Measurements from ENCODE around the gene RNF128.

RNF128 gene, protein sequence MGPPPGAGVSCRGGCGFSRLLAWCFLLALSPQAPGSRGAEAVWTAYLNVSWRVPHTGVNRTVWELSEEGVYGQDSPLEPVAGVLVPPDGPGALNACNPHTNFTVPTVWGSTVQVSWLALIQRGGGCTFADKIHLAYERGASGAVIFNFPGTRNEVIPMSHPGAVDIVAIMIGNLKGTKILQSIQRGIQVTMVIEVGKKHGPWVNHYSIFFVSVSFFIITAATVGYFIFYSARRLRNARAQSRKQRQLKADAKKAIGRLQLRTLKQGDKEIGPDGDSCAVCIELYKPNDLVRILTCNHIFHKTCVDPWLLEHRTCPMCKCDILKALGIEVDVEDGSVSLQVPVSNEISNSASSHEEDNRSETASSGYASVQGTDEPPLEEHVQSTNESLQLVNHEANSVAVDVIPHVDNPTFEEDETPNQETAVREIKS

DNA sequence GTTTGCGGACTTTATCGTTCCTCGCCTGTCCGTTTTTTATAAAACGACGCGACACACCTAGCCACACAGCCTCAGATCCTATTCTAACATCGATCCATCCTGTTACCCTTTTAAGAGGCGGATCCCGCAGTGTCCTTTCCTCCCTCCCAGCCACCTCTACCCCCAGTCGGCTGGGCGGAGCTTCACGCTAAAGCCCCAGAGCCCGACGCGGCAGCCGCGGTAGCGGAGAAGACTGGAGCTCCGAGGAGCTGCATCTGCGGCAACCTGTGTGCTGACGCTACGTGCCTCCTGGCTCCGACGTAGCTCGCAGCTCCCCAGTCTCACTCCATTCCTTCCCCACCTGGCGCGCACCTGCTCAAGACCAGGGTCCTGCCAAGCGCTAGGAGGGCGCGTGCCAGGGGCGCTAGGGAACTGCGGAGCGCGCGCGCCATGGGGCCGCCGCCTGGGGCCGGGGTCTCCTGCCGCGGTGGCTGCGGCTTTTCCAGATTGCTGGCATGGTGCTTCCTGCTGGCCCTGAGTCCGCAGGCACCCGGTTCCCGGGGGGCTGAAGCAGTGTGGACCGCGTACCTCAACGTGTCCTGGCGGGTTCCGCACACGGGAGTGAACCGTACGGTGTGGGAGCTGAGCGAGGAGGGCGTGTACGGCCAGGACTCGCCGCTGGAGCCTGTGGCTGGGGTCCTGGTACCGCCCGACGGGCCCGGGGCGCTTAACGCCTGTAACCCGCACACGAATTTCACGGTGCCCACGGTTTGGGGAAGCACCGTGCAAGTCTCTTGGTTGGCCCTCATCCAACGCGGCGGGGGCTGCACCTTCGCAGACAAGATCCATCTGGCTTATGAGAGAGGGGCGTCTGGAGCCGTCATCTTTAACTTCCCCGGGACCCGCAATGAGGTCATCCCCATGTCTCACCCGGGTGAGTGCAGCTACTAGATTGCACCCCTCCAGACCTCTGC is at the start of gene RNF128:
Gene RNF128 (plus strand): TSS at position 217 of the 953 bp plus-strand sequence. CDS start 213 bp downstream, at position 430.
- H3K9ac ChIP-seq (ENCODE audit: low read depth in 1 of 2, low read length in 2 of 2): peak within 1 kb of the TSS; percentile 69 to 79
- no peaks in the 10 kb centered on the region for H3K27me3 ChIP-seq (ENCODE audit: control insufficient read depth in 1 of 2, insufficient read depth in 2 of 2, low read length in 2 of 2)
- H3K27ac ChIP-seq (ENCODE audit: low read depth, low read length): peak within 1 kb of the TSS; percentile 32
- no peaks in the 10 kb centered on the region for H3K9me3 ChIP-seq (ENCODE audit: control insufficient read depth in 1 of 2, low read length in 2 of 2)
- no peaks in the 10 kb centered on the region for H3K36me3 ChIP-seq (ENCODE audit: control insufficient read depth in 1 of 2, insufficient read depth in 2 of 2, low read length in 2 of 2)
- H3K4me1 ChIP-seq (ENCODE audit: control insufficient read depth in 1 of 2, insufficient read depth in 2 of 2, low read length in 2 of 2): peaks cover 0 to 2% of the 10 kb centered on the region in 2 donors
- H3K4me3 ChIP-seq (ENCODE audit: low read depth in 1 of 2, low read length in 2 of 2): peak within 1 kb of the TSS; percentile 70 to 73

DNA sequence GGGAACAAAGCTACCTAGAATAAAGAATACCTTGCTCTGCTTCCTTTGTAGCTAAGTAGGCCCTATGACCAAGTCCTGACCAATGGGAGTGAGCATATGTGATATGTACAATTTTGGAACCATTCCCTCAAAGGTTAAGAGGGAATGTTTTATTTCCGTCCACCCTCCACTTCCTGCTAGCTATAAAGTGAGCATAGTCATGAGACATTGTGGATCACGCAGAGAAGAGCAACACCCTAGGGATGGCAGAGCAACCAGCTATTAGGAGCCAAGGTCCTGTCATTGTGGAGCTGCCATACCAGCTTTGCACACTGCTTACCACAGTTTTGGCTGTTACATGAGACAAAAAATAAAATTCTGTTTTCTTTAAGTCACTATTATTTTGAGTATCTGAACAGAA is 45.8 kb upstream of the RNF128 start:
- no peaks in the 10 kb centered on the region for H3K27me3 ChIP-seq (ENCODE audit: control insufficient read depth in 1 of 2, insufficient read depth in 2 of 2, low read length in 2 of 2)
- no peaks in the 10 kb centered on the region for H3K9me3 ChIP-seq (ENCODE audit: control insufficient read depth in 1 of 2, low read length in 2 of 2)

DNA sequence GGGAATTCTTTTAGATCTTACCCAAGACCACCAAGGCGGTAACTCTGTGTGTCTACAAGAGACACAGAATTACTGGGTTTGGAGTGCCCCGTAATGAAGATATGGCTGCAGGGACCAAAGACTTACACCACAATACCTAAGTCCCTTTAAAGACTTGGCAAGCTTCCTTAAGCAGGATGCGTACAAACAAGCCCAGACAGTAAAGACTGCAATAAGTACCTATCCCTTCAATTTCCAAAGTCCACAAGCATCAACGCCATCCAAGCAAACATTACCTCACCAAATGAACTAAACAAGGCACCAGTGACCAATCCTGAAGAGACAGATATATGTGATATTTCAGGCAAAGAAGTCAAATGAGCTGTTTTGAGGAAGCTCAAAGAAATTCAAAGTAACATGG is 42.3 kb upstream of the RNF128 start:
- H3K27me3 ChIP-seq (ENCODE audit: control insufficient read depth in 1 of 2, insufficient read depth in 2 of 2, low read length in 2 of 2): no peaks in the 10 kb centered on the region
- H3K4me1 ChIP-seq (ENCODE audit: control insufficient read depth in 1 of 2, insufficient read depth in 2 of 2, low read length in 2 of 2): no peaks in the 10 kb centered on the region
- no peaks in the 10 kb centered on the region for H3K36me3 ChIP-seq (ENCODE audit: control insufficient read depth in 1 of 2, insufficient read depth in 2 of 2, low read length in 2 of 2)
- no peak overlapping the region for H3K4me3 ChIP-seq (ENCODE audit: low read depth in 1 of 2, low read length in 2 of 2)
- H3K27ac ChIP-seq (ENCODE audit: low read depth, low read length): no peak overlapping the region
- no peak overlapping the region for H3K9ac ChIP-seq (ENCODE audit: low read depth in 1 of 2, low read length in 2 of 2)
- H3K9me3 ChIP-seq (ENCODE audit: control insufficient read depth in 1 of 2, low read length in 2 of 2): no peaks in the 10 kb centered on the region

More for the DNA sequence above, 45.8 kb upstream of the RNF128 start:
- Histone ChIP-seq H3K9ac (ENCODE audit: low read depth in 1 of 2, low read length in 2 of 2) (no peak overlapping the region), H3K27ac (ENCODE audit: low read depth, low read length) (no peak overlapping the region), H3K4me3 (ENCODE audit: low read depth in 1 of 2, low read length in 2 of 2) (no peak overlapping the region), H3K36me3 (ENCODE audit: control insufficient read depth in 1 of 2, insufficient read depth in 2 of 2, low read length in 2 of 2) (no peaks in the 10 kb centered on the region), H3K4me1 (ENCODE audit: control insufficient read depth in 1 of 2, insufficient read depth in 2 of 2, low read length in 2 of 2) (no peaks in the 10 kb centered on the region)

DNA sequence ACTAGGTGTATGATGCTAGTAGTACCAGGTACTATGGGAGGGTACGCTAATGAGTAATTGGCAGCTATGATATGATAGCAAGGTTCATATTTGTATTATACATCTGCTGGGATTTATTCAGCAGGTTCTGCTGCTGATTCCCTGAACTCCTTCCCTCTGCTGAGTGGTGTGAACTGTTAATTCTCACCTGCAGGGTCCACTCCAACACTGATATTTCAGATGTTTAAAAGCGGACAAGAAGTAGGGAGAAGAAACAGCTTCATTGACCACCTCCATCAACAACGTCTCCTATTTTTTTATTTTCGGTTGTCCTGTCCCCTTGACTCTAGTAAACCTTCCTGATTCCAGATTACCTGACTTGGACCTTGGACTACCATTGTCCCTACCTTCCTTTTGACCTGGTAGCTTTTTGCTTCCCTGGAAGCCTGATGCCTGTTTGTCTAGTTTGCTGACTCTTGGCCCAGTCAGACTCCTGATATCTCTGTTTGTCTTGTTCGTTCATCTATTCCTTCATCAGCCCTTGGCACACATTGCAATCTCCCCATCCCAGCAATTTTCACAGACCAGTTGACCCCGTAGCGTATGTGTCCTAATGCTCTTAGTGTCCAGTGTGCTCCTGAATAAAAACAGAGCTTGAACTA is 34.0 kb upstream of the RNF128 start:
- H3K4me3 ChIP-seq (ENCODE audit: low read depth in 1 of 2, low read length in 2 of 2): peak overlapping the region in 1 of 2 donors; percentile 29

DNA sequence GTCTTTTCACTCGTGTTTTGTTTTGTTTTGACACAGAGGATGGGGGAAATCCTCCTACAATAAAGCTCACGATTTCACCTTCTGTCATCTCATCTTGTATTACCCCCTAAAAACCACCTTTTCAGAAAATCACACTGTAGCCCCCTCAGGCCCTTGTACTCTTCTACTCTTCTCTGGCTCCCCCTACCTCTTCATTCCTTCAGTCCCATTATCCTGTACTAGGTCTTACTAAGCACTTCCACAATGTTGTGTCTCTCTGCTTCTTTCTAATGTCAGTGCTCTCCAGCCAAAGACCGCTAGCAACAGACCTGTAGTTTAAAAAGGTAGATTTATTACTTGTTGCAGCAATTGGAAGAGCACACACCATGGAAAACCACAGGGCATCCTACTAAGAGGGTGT is 30.0 kb upstream of the RNF128 start:
- H3K27ac ChIP-seq (ENCODE audit: low read depth, low read length): no peak overlapping the region
- H3K9ac ChIP-seq (ENCODE audit: low read depth in 1 of 2, low read length in 2 of 2): no peak overlapping the region
- H3K27me3 ChIP-seq (ENCODE audit: control insufficient read depth in 1 of 2, insufficient read depth in 2 of 2, low read length in 2 of 2): no peaks in the 10 kb centered on the region
- H3K4me3 ChIP-seq (ENCODE audit: low read depth in 1 of 2, low read length in 2 of 2): no peak overlapping the region
- H3K4me1 ChIP-seq (ENCODE audit: control insufficient read depth in 1 of 2, insufficient read depth in 2 of 2, low read length in 2 of 2): no peaks in the 10 kb centered on the region
- no peaks in the 10 kb centered on the region for H3K9me3 ChIP-seq (ENCODE audit: control insufficient read depth in 1 of 2, low read length in 2 of 2)
- H3K36me3 ChIP-seq (ENCODE audit: control insufficient read depth in 1 of 2, insufficient read depth in 2 of 2, low read length in 2 of 2): no peaks in the 10 kb centered on the region

More for the DNA sequence above, 34.0 kb upstream of the RNF128 start:
- Histone ChIP-seq H3K27ac (ENCODE audit: low read depth, low read length) (no peak overlapping the region), H3K4me1 (ENCODE audit: control insufficient read depth in 1 of 2, insufficient read depth in 2 of 2, low read length in 2 of 2) (no peaks in the 10 kb centered on the region), H3K36me3 (ENCODE audit: control insufficient read depth in 1 of 2, insufficient read depth in 2 of 2, low read length in 2 of 2) (no peaks in the 10 kb centered on the region), H3K9me3 (ENCODE audit: control insufficient read depth in 1 of 2, low read length in 2 of 2) (no peaks in the 10 kb centered on the region), H3K27me3 (ENCODE audit: control insufficient read depth in 1 of 2, insufficient read depth in 2 of 2, low read length in 2 of 2) (no peaks in the 10 kb centered on the region), H3K9ac (ENCODE audit: low read depth in 1 of 2, low read length in 2 of 2) (no peak overlapping the region)

DNA sequence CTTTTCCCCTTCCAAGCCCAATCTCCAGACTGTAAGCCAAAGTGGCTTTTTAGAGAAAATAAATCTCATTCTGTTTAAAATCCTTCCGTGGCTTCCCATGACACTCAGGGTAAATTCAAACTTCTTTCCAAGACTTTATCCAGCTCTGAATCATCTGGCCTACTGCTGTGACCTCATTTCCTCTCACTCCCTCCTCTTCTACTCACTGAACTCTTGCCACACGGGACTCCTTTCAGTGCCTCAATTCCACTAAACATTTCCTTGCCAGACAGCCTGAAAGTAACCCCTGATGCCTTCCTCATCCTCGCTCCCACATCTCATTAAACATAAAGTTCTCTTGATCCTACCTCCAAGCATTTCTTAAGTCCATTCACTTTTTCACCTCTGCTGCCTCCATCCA is 27.8 kb upstream of the RNF128 start:
- no peaks in the 10 kb centered on the region for H3K27me3 ChIP-seq (ENCODE audit: control insufficient read depth in 1 of 2, insufficient read depth in 2 of 2, low read length in 2 of 2)
- H3K4me1 ChIP-seq (ENCODE audit: control insufficient read depth in 1 of 2, insufficient read depth in 2 of 2, low read length in 2 of 2): no peaks in the 10 kb centered on the region
- H3K9me3 ChIP-seq (ENCODE audit: control insufficient read depth in 1 of 2, low read length in 2 of 2): no peaks in the 10 kb centered on the region

DNA sequence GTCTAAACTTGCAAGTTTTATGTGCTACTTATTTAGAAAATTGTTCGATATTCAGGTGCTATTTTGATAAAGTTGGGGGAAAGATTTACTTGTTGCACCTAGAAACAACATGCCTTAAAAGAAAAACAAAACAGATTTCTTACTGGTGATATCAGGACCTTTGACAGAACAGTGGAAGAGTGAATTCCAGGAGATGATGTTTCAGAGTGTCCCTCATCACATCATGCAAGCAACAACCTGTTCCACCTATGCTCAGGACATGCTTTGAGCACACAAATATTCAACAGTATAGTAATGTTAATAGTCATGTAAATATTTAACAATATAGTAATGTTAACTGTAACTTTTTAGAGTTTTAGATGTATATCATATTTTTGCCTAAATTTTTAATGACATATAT is 23.9 kb upstream of the RNF128 start:
- Histone ChIP-seq H3K27ac (ENCODE audit: low read depth, low read length) (no peak overlapping the region), H3K27me3 (ENCODE audit: control insufficient read depth in 1 of 2, insufficient read depth in 2 of 2, low read length in 2 of 2) (no peaks in the 10 kb centered on the region), H3K4me1 (ENCODE audit: control insufficient read depth in 1 of 2, insufficient read depth in 2 of 2, low read length in 2 of 2) (no peaks in the 10 kb centered on the region), H3K36me3 (ENCODE audit: control insufficient read depth in 1 of 2, insufficient read depth in 2 of 2, low read length in 2 of 2) (no peaks in the 10 kb centered on the region), H3K4me3 (ENCODE audit: low read depth in 1 of 2, low read length in 2 of 2) (no peak overlapping the region), H3K9ac (ENCODE audit: low read depth in 1 of 2, low read length in 2 of 2) (no peak overlapping the region), H3K9me3 (ENCODE audit: control insufficient read depth in 1 of 2, low read length in 2 of 2) (no peaks in the 10 kb centered on the region)

More for the DNA sequence above, 27.8 kb upstream of the RNF128 start:
- no peak overlapping the region for H3K27ac ChIP-seq (ENCODE audit: low read depth, low read length)
- no peak overlapping the region for H3K9ac ChIP-seq (ENCODE audit: low read depth in 1 of 2, low read length in 2 of 2)
- H3K36me3 ChIP-seq (ENCODE audit: control insufficient read depth in 1 of 2, insufficient read depth in 2 of 2, low read length in 2 of 2): no peaks in the 10 kb centered on the region
- no peak overlapping the region for H3K4me3 ChIP-seq (ENCODE audit: low read depth in 1 of 2, low read length in 2 of 2)

DNA sequence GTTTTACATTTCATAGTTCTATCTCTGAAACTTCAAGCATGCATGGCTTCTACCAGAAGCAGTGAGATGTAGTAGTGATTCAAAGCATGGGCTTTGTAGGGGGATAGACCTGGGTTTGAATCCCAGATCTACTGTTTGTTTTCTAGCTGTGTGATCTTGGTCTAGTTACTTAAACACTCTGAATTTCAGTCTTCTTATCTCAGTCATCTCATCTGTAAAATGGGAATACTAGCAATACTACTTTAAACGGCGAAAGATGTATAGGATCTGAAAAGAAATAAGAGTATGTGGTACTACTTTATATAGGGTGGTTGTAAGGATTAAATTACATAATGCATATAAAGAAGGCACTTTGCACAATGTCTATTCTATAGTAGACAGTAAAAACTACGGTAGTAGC is 20.0 kb upstream of the RNF128 start:
- no peak overlapping the region for H3K4me3 ChIP-seq (ENCODE audit: low read depth in 1 of 2, low read length in 2 of 2)
- H3K27me3 ChIP-seq (ENCODE audit: control insufficient read depth in 1 of 2, insufficient read depth in 2 of 2, low read length in 2 of 2): no peaks in the 10 kb centered on the region
- no peak overlapping the region for H3K9ac ChIP-seq (ENCODE audit: low read depth in 1 of 2, low read length in 2 of 2)
- H3K4me1 ChIP-seq (ENCODE audit: control insufficient read depth in 1 of 2, insufficient read depth in 2 of 2, low read length in 2 of 2): no peaks in the 10 kb centered on the region
- H3K9me3 ChIP-seq (ENCODE audit: control insufficient read depth in 1 of 2, low read length in 2 of 2): no peaks in the 10 kb centered on the region
- no peak overlapping the region for H3K27ac ChIP-seq (ENCODE audit: low read depth, low read length)
- H3K36me3 ChIP-seq (ENCODE audit: control insufficient read depth in 1 of 2, insufficient read depth in 2 of 2, low read length in 2 of 2): no peaks in the 10 kb centered on the region

DNA sequence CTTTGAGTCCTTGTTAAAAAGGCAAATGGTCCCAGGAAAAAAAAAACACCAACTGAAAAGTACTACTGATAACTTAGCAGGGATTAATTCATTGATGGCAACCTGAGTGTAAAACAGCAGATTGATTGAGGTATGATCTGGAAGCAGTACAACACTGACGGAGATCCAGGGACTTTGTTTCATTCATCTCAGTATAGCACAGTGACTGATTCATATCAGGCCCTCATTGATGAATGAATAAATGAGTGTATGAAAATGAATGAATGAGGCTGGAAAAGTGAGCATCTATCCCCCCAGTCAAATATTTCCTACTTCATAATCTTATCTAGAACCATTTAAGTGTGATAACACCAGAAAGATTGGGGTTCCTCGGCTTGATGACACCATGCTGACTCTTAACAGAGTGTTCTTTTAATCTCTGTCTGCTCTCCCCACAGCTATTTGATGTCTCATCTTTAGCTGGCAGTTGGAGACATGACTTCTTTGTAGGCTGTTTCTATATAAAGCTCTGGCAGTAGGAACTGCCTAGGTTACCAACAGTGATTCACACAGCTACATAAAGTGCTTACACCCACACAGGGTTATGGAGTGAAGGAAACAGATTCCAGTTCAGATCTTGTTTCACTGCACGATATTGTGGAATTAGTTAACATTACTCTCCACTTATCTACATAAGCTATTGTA is 18.6 kb upstream of the RNF128 start:
- Histone ChIP-seq H3K27me3 (ENCODE audit: control insufficient read depth in 1 of 2, insufficient read depth in 2 of 2, low read length in 2 of 2) (no peaks in the 10 kb centered on the region), H3K9me3 (ENCODE audit: control insufficient read depth in 1 of 2, low read length in 2 of 2) (no peaks in the 10 kb centered on the region), H3K4me3 (ENCODE audit: low read depth in 1 of 2, low read length in 2 of 2) (no peak overlapping the region), H3K36me3 (ENCODE audit: control insufficient read depth in 1 of 2, insufficient read depth in 2 of 2, low read length in 2 of 2) (no peaks in the 10 kb centered on the region), H3K27ac (ENCODE audit: low read depth, low read length) (no peak overlapping the region), H3K4me1 (ENCODE audit: control insufficient read depth in 1 of 2, insufficient read depth in 2 of 2, low read length in 2 of 2) (no peaks in the 10 kb centered on the region), H3K9ac (ENCODE audit: low read depth in 1 of 2, low read length in 2 of 2) (no peak overlapping the region)
